MV-4-11 (cell line): Measurements from ENCODE around the gene GTF3C4.

Source experiments
- DNase-seq: peaks from one replicate; lab custom pipeline; 2025; lab: John Stamatoyannopoulos, UW

The GTF3C4 gene

DNA sequence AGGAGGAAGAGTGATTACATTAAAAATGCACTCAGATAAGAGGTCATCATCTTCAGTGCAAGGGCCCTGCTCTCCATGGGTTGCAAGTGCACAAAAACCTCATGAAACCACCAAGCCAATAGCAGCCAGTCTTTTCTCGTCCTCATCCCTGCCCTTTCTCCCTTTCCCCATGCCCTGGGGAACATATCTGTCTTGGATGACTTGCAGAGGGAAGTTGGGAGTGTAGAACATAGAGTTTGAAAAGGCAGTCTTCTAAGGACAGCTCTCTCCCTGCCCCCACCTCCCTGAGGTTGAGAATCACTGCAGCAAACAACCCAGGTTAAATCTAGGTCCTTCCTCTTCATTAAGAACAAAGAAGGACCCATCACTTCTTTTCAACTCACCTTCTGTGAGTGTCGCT lies 22.5 kb upstream of the GTF3C4 start:
- DNase-seq = no peak

GRCh38 chr9:132648283-132648682 lies 22.0 kb upstream of the GTF3C4 start:
- DNase-seq = no peak

GRCh38 chr9:132648685-132649084 lies 21.6 kb upstream of the GTF3C4 start:
- no peak for DNase-seq

GRCh38 chr9:132651259-132651658 lies 19.0 kb upstream of the GTF3C4 start:
- DNase-seq = peak; percentile 73

DNA sequence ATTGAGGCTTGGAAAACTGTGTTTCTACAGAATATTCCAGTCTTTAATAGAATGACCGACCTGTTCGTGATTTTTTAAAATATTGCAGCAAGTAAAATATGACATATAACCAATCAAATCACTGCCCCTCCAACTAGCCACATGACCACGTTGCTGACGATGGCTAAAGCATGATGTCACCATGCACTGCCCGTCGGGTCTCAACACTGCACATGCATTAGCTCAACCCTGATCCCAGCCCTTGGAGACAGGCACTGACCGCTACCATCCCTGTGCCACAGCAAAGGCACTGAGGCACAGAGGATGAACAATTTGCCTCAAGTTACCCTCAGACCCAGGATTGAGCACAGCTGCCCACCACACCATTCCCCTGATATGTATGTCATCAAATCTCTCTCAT lies 14.0 kb upstream of the GTF3C4 start:
- no peak for DNase-seq

GRCh38 chr9:132662152-132662945 lies 7.9 kb upstream of the GTF3C4 start:
- no peak for DNase-seq

GRCh38 chr9:132663117-132663516 lies 7.1 kb upstream of the GTF3C4 start:
- no peak for DNase-seq

DNA sequence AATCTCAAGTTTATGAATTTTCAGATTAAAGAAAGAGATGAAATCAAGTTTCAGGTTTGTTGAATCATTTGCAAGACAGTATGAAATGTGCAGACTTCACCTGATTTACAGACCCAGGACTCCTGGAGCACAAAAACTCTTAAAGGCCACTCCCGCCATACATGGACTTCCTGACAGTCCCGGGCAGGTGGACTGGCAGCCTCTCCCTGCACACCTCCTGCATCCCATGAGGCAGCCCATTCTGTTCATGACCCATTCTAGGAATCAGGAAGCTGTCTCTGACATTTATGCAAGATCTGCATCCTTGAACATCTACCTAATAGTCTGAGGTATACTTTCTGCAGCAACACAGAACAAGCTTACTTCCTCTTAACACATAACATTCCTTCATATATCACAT lies 6.4 kb upstream of the GTF3C4 start:
- no peak for DNase-seq

GRCh38 chr9:132669319-132669697 lies 956 bp upstream of the GTF3C4 start:
- no peak for DNase-seq

DNA sequence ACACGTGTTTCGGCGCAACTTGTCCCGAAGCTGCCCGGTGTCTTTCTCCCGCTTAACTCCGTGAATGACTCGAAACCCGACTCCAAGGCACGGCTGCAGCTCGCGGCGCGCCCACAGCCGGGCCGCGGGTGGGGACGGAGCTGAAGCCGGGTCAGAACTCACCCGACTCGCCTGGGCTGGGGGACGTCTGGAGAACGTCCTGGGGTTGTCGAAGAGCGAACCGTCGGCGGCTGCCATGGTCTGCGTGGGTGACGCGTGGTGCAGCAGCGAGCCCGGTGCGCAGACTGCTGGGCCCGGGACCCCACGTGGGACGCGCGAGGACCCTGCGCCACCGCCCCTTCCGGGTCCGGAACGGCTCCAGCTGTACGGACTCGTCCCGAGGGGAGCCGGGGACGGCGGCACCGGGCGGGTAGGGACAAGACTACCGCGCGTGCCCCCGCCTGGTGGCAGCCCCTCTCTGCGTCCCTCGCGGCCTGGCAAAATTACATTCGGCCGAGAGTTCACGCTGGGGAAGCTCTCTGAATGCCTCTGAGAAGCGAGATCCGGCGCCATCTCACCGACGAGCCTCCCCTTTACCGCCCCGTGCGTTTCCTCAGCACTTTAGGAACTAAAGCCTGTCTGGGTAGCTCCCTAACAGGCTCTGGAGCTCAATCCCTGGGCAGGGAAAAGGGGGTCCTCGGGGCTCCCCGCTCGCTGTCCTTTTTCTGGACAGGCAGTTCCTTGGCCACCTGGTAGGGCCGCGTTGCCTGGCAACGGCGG lies 387 bp upstream of the GTF3C4 start, which contains the start of gene DDX31:
Gene DDX31, minus strand, starts transcription at position 286 of the 759 bp plus-strand sequence. Its CDS starts 49 bp downstream, at position 237.
- peak; percentile 74 for DNase-seq

DNA sequence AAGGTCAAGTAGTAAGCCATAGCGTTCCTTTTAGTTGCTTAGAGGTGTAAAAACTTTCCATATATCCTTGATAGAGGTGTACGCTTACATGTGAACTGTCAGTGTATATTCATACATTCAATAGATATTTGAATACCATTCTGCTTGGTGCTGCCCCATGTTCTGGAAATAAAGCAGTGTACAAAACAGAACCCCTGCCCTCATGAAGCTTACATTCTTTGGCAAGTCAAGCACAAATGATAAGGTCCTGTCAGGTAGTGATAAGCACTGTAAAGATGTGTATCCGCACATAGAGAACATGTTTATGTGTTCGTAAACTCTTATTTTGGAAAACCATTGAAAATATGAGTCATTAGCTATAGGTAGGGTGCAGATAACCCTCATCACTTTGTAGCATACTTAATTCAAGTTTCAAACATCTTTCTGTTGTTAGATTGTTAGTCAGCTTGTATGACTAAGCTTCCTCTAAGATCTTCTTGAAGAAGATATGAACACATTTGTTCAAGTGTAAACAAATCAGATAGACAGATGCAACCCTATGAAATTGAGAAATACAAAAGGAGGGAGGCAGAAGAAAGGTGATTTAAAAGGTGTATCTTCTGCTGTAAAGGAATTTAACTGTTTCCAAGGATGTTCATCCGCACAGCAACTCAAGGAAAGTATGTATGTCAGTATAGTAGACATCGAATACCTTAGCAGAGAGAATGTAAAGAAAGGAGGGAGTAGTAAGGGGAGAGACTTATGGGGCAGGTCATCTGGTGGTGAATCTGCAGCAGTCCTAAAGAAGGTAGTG lies 1.6 kb downstream of the GTF3C4 start:
- DNase-seq = no peak

DNA sequence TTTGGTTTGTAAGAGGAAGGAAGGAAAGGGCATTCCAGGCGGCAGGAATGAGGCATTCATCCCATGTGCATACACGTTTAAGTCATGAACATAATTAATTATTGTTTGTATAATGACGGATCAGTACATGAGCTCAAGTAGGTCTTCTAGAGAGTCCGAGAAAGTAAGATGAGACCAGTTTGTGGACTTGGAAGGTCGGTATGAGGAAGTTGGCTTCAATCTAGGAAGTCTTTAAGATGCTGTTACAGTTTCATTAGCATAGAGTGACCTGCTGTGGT lies 2.1 kb downstream of the GTF3C4 start:
- peak; percentile 45 for DNase-seq

- DNase-seq = peak; percentile 30
These were observed 3.1 kb downstream of the GTF3C4 start for GRCh38 chr9:132673355-132673754.

GRCh38 chr9:132674485-132674884 lies 4.2 kb downstream of the GTF3C4 start:
- DNase-seq = no peak

- DNase-seq = no peak
These were observed 7.7 kb downstream of the GTF3C4 start for GRCh38 chr9:132677976-132678375.

GRCh38 chr9:132679946-132680625 lies 9.8 kb downstream of the GTF3C4 start:
- DNase-seq = no peak

- no peak for DNase-seq
These were observed 11.3 kb downstream of the GTF3C4 start for GRCh38 chr9:132681561-132681960.

DNA sequence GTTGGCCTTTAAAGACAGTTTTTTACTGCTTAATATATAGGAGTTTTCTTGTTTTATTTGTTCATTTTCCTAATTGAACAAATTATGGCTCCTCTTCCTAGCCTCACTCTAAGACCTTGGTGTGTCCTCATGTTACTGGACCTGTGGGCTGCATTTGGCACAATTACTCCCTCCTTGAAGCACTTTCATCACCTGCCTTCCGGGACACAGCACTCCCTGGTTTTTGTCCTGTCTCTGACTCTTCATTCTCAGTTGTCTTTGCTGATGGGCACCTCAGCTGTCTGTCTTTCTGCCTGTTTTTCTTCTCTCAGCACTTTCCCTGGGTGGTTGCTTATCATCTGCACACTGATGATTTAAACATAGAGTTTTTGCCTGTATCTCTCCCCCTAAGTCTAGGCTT lies 13.6 kb downstream of the GTF3C4 start:
- no peak for DNase-seq

GRCh38 chr9:132690696-132691095 lies 20.4 kb downstream of the GTF3C4 start:
- DNase-seq = no peak

DNA sequence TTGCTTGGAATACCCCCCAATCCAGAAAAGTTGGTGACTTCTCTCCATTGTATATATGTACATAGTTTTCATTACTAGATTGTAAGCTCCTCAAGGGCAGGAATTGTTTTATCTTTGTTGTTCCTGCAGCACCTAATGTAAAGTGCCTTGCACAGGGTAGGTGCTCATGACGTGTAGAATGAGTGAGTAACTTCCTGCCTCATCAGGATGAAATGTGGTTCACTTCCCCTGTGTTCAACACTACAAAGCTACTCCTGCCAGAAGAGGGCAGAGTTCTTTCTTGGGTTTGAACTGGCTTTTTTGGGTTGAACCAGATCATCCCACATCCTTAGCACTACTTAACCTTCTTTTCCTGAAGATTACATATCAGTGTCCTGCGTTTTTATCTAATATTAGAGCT lies 23.9 kb downstream of the GTF3C4 start:
- DNase-seq = peak; percentile 49

DNA sequence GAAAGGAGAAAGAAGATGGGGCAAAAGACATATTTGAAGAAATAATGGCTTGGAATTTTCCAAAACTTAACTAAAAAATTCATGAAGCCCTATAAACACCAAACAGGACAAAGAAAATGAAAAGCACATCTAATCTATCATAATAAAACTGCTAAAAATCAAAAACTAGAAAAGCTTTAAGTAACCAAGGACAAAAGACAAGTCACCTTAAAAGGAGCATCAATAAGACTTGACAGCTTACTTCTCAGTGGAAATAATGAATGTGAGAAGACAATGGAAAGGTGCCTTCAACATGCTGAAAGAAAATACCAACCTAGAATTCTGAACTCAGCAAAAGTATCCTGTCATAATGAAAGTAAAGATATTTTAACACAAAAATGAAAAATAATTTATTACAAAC lies 27.0 kb downstream of the GTF3C4 start:
- no peak for DNase-seq

DNA sequence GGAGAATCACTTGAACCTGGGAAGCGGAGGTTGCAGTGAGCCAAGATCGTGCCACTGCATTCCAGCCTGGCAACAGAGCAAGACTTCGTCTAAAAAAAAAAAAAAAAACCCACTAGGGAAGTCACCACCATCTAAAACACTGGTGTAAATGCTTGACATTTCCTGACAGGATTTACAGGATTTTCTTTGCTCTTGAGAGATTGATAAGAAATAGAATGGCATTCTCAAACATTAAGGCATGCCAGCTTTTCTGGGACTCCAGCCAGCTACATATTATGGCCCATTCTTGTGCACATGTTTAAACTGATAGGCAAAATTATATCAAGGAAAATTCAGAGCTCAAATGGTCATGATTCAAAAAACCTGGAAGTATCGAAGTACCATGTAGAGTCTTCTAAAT lies 28.7 kb downstream of the GTF3C4 start:
- DNase-seq = no peak
